ENCODE results near the gene DOK5.
A peak's percentile ranks its signal among the peaks of the same experiment; 100 is the strongest.

DOK5 gene

DNA sequence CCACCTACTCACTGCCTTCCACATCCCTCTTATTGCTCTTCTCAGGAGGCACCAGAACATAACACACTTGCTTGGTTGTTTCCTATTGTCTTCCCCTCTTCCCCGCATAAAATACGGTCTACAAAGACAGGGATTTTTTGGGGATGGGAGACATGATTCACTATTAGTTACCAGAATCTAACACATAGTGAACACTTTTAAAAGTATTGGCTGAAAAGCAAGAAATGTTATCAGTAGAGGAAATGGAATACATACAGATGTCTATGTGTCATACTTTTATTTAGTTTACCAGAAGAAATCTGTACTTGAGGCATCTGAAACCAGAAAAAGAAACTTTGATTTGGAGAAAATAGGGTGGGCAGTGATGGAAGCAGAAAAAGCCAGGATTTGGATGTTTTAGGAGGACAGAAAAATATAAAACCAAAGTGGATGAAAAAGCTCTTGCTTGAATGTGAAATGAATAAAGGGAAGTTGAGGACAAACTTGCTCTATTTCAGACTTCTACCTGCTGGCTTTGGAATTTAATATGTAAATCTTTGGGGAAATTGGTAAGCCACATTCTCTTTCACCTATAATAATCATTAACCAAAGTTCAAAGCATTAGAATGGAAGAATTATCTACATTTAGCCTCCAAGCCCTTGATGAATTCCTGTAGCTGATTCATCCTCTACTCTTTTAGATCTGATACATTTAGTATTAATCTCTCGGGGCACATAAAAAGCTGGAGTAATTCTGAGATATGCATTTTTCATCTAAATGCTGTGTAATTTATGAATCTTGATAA is 82.6 kb downstream of the DOK5 start:
- peak; percentile 25 to 37 for DNase-seq (ENCODE audit: low read depth in 2 of 2)

DNA sequence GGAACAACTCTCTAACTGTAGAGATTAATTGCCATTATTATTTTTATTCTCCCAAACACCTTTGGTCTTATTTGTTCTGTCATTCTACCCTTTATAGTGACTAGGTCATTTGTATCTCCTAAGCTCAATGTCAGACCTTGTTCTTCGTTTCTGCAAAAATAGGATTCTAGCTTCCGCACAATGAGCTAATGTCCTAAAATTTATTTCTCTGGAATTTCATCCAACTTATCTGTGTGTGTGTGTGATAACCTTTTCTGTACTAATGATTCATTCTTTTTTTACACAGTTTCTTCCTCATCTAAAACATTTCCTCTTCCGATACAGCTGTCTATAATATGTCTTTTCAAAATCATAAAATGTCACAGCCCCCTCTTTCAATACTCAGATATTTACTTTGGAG is 84.5 kb downstream of the DOK5 start:
- DNase-seq (ENCODE audit: low read depth in 2 of 2) = no peak

DNA sequence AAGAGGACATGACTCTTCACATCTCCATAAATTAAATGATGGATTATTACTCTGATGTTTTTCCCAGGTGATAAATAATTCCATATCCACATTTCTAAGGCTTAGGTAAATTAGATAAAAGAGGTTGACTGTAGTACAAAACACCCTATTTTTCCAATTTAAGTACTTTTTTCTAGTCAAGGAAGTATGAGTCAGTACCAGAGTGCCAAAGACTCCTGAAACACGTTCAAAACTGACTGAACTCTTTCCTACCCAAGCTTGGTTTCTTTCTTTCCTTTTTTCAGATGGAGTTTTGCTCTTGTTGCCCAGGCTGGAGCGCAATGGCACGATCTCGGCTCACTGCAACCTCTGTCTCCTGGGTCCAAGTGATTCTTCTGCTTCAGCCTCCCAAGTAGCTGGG is 85.0 kb downstream of the DOK5 start:
- DNase-seq (ENCODE audit: low read depth in 2 of 2) = no peak

DNA sequence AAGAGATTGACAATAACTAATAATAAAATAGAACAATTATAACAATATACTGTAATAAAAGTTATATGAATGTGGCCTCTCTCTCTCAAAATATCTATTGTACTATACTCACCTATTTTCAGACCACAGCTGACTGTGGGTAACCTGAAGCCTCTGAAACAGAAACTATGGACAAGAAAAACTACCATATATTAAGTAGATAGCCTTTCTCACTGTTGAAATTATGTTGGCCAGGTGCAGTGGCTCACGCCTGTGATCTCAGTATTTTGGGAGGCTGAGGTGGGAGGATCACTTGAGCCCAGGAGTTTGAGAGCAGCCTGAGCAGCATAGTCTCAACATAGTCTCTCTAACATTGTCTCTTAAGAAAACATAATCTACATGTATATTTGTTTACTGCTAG is 89.9 kb downstream of the DOK5 start:
- DNase-seq (ENCODE audit: low read depth in 2 of 2) = no peak

DNA sequence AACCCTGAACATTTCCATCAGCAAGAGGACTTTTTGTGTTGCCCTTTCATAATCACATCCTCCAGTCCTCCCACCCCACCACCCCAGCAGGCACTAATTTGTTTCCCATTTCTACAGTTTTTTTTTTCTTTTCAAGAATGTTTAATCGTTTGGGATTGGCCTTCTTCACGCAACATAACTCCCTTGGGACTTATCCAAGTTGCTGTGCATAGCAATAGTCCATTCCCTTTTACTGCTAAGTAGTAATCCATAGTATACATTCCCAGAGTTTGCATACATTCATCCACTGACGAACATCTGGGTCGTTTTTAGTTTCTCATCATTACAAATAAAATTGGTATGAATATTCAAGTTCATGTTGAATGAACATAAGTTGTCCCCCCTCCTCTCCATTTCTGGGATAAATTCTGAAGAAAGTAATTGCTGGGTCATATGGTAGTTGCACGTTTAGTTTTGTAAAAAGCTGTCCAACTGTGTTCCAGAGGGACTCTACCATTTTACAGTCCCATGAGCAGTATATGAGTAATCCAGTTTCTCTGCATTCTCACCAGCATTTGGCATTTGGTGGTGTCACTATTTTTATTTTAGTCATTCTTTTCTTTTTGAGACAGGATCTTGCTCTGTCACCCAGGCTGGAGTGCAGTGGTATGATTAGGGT is 90.8 kb downstream of the DOK5 start:
- peak; percentile 76 to 77 for DNase-seq (ENCODE audit: low read depth in 2 of 2)

DNA sequence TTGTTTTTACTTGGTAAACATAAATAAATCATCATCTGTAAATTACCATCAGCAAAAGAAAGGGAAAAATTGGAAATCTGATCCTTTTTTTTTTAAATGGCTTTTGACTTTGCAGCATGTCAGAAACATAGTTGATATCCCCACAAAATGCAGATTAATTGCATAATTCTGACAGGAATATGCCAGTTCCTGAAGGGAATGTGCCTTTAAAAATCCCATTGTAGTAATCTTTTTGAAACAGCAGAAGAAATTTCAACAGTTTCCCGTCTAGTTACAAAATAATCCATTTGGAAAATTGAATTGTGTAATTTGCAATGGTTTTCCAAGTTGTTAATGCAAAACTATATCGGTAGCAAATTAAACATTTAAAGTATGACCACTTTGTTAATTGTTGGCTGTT is 95.2 kb downstream of the DOK5 start:
- DNase-seq (ENCODE audit: low read depth in 2 of 2) = no peak

DNA sequence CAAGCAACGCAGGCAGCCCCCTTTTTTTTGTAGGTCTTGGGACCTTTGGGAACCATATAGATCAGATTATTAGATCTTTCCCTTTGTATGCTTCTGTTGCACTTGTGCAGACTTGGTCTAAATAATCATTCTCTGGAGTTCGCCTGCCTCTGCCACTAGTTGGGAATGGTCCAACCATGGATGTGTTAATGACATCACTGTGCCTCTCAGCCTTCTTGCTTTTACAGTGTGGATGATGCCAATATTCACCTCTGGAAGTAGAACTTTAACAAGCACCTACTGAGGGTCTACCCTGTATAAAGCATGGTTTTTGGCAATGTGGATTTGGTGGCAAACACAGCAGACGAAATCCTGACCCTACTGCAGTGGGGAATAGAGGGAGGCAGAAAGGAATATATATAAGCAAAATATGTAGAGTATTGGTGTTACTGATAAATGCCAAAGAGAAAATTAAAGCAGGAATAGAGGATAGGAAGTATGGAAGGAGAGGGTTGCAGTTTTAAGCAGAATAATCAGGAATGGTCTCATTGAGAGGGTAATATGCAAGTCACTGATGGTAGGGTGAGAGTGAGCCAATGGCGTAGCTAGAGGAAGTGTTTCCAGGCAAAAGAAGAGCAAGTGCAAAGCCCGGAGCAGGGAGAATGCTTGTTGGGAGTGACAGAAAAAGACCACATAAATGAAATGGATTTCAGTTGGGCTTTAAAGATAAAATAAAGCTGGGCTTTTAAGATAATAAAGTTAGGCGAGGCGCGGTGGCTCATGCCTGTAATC is 97.5 kb downstream of the DOK5 start:
- no peak for DNase-seq (ENCODE audit: low read depth in 2 of 2)

DNA sequence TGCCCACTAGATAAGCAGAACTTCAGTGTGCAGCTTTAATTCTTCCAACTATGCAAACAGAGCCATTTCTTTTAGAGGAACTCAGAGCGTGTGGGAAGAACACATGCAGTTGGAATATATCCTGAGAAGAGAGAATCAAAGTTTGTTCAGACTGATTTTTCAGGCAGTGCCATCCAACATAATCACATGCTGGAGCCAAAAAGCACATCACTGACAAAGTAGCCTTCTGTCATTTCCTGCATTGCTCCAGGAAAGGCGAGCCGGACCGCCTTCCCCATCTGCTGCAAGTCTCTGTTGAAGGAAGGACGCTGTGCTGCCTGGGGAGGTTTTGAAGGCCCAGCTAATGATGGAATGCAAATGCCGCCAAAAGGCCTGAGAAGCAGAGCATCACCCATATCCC is 98.4 kb downstream of the DOK5 start:
- DNase-seq (ENCODE audit: low read depth in 2 of 2) = no peak

DNA sequence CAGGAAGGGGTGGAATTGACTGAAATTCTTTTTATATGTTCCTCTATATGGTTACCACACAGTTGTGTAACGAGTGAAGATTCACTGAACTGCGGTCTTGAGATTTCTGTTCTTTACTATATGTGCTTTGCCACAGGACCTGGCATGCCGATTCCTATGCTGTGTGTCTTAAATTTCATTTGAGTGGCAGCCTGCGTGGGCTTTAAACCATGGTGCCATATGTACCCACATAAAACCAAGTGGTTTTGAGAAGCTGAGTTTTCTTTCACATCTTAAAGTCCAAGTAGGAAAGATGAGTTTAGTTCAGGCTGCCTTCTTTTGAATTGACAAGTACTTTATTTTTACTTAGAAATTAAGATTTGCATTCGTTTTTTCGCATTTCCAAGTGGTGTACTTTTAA is 101.1 kb downstream of the DOK5 start:
- DNase-seq (ENCODE audit: low read depth in 2 of 2) = no peak

DNA sequence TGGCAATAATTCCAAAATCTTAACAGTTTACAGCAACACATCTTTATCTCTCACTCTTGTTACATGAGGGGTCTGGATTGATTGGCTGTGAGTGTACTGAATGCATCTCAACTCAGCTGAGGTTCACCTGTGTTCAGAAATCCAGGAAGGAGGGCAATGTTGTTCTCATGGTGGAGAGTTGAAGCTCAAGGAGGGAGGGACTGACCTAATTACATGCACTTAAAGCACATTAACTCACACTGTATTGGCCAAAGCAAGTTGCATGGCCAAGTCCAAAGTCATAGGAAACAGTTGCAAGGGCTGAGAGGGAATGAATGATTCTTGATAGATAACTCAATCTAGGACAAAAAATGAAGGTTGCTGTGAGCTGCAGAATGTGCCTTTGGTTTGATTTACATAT is 102.2 kb downstream of the DOK5 start:
- DNase-seq (ENCODE audit: low read depth in 2 of 2) = no peak

DNA sequence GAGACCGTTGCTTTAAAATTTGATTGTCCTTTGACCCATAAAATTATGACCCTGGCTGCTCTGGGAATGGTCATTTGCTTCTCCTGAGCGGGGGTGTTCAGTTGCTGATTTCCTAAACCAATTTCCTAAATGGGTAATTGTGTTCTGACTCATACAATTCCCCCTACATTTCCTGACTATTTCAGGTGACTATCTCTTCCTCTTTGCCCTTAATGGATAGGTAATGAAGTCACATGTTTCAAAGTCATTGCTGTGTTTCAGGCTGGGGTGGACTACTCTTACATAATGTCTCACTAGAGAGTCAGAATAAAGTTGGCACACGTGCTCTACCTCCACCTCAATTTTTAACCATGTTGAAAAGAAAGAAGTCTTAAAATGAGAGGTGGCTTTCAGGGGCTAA is 109.8 kb downstream of the DOK5 start:
- DNase-seq (ENCODE audit: low read depth in 2 of 2) = no peak

DNA sequence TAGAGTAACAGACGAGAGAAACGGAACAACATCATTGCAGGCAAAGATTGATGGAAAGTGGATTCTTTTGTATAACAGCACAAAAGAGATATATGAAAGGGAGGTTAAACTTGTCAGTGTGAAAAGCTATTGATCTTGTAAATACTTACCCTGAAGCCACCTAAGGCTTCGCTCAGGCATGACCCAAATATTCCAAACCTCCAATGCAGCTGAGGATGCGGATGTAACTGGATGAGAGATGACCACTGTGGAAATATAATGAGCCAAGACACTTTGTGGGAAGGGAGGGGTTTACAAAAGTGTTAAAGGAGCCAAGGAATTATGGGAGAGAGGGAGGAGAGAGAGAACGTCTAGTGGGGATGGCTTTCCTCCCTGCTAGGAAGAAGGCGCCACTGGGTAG is 112.0 kb downstream of the DOK5 start:
- no peak for DNase-seq (ENCODE audit: low read depth in 2 of 2)

DNA sequence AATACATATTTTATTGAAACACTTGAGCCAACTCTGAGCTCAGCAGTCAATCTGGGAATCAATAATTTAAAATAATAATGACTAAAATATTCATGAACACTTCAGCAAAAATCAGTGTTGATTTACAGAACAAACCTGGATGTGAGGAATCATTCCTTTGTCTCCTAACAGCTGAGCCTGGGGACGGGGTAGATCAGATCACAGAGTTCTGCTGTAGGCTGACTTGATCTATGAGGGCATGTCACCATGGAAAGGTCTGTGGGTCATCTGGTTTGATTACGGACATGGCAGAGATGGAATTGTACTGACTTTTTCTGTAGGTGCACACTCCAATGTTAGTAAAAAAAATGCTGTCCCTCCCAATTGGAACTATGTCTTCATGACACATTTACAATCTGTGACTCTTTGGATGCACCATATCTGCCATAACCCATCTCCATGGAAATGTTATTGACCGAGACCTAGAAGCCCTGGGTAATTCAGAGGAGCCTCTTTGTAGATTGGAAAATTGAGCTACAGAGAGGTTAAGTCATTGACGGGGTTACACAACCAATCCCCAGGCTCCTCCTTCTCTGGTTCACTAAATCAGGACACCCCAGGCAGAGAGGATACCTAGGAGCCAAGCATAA is 114.1 kb downstream of the DOK5 start:
- no peak for DNase-seq (ENCODE audit: low read depth in 2 of 2)

DNA sequence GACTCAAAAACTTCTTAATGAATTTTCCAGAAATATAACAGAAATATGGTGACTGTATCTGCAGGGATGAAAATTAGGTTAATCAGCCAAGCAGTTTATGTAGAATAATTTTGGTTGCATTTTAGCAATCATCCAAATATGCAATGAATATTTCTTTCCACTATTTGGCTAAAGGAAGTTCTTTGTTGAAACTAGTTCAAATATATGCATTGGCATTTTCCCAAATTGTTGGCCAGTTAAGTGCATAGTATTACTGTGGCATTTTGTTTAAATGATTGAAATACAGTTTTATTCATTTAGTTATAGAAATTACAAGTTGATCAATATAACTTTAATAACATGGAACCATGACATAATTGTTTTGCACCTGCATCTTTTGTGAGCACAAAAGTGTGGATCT is 115.5 kb downstream of the DOK5 start:
- no peak for DNase-seq (ENCODE audit: low read depth in 2 of 2)

DNA sequence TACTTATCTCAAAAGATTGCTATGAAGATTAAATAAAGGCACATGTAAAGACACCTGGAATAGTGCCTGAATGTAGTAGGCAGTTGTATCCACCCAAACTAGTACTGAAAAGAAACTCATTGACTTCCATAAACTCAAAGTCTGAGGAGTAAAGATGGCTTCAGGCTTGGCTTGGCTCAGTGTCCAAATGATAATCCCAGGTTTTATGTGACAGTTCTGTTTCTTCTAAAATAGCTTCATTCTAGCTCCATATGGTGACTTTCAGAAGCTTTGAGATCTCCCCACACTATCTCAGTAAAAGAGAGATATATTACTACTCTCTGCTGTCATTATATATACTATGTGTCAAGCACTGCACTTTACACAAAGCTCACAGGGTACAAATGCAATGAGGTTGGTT is 121.3 kb downstream of the DOK5 start:
- no peak for DNase-seq (ENCODE audit: low read depth in 2 of 2)

DNA sequence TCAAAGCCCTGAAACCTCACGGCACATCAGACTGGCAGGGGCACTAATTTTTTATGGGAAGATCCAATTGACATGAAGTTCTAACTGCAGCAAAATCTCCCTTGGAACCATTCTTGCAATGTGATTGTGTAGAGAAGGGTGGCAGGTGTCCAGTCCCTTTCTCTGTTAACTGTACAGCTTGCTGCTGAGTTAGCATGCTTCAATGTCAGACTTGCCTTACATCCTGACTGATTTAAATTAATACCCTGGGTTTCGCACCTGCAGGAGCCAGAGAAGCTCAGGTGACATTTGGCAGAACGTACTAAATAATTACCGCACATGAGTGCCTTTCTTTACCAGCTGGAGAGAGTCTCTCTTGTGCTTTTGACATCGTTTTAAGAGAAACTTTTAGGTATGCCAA is 123.0 kb downstream of the DOK5 start:
- no peak for DNase-seq (ENCODE audit: low read depth in 2 of 2)

DNA sequence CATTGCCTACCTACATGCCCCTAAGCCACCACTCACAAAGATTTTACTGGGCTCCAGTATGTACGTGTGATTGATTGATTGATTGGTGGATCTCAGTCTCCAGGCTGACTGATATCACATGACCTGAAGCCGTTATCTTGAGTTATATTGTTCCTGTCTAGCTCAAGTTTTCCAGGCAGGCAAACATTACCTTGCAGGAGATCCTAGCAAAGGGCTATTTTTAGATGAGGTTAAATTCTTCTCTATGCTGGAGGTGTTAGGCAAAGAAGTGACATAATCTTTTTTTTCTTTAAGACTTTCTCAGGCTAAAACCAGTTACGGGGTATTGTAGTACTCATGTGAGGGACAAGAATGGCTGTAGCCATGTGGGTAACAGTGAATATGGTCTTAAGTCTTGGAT is 125.2 kb downstream of the DOK5 start:
- no peak for DNase-seq (ENCODE audit: low read depth in 2 of 2)

DNA sequence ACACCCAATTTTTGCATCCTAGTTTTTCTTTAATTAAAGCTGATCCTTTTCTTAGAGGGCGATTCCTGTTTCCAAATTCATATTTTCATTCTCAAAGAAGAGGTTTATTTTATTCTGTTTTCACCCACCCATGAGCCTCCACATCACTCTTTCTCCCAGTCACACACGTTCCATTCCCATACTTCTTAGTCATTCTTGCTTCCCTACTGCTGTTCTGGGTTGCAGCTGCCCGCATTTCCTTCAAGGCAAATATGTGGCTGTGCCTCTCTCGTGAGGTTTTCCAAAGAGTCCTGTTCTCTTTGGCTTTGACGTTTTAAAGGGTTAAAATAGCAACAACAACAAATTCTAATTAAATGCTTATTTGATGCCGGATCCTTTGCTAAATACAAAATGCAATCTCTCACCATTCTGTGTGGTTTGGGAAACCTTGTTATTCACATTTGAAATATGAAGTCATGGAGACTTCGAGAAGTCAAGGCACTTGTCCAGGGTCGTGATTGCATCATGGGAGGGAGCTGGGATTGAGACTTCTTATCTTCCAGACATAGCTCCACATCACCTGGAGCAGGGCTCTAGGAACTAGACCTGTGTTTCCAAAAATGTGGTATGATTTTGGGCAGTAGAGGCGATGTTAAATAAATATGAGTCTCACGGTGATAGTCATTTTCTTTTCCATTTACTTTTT is 126.6 kb downstream of the DOK5 start:
- no peak for DNase-seq (ENCODE audit: low read depth in 2 of 2)

DNA sequence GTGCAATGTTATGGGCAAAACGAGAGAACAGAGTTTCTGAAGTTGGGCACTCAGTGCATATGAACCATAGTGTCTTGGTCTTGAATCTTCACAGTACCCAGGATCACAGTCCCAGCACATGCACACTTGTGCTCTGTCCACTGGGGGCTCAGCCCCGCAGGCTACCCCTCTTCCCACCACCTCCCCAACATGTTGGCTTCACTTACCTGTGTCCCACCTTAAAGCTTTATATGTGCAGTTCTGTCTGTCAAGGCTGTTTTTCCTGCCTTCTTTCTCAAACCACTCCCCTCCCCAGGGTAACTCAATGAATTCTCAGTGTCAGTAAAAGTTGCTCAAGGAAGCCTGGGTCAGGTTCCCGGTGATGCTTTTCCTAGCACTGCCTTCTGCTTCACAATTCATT is 129.9 kb downstream of the DOK5 start:
- DNase-seq (ENCODE audit: low read depth in 2 of 2) = no peak

DNA sequence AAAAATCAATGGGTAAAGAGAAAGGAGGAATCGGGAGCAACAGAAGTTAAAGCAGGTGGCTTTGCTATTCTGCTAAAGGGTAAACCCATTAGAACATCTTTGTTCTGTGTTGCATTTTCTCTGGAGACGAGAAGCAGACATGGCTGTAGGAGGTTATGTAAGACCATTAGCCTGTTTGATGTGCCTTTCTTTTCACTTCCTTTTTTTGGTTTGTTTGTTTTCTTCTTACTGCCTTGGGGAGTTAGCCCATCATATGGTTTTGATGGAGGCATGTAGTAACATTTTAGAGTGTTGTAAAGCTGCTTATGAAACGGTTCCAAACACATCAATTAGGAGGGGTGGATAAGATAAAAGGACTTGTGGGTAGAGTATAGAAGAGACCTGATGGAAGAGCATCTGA is 131.0 kb downstream of the DOK5 start:
- no peak for DNase-seq (ENCODE audit: low read depth in 2 of 2)

DNA sequence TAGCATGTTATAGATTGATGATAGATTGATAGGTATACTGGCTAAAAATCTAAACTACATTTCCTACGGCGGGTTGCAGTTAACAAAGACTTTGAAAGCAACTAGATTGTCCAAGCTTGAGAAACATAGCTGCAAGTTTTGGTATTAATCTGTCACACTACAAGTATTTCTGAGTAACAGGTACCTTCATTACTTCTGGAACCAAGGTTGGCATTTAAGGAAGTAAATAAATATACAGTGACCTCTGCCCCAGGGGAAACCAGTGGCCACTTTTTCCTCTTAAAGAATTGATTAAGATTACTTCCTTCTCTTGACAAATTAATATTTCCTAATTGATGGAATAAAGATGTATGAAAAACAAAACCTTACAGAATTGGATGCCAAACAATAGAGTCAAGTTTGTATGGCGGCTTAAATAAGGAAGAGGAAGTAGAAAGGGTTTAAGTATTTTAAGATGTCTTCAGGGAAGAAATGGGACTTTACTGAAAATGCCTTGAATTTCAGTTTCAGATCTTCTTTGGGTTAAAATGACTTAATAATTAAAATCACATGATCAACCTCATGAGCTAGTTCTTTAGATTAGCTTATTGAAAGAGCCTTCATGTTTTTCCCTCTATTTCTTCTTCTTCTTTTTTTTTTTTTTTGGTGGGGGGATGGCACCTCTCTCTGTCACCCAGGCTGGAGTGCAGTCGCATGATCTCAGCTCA is 132.8 kb downstream of the DOK5 start:
- DNase-seq (ENCODE audit: low read depth in 2 of 2) = no peak
